ENCODE measurements around the gene FZD10.

- TF ChIP-seq CTCF (IDR thresholded peaks at IDR 0.05) (no peak), POLR2A (IDR thresholded peaks at IDR 0.05) (no peak)
These were observed 4.0 kb downstream of the FZD10 start for GRCh38 chr12:130166306-130166705.

Data from body of pancreas (tissue), 4 donors.